Skeletal muscle tissue (tissue), 4 donors: ENCODE data around the gene ZNF397. TPM values are rescaled to one million over a fixed set of nuclear protein-coding genes. Genes with fewer than 3 reads are reported as not detected.

Experiments used
- H3K27ac ChIP-seq: one replicate; pipeline ENCODE4 v1.7.0; 2013; ENCODE audit warnings: mild to moderate bottlenecking, low read depth, low read length, inconsistent platforms
- H3K27me3 ChIP-seq, 3 donors: one replicate each; pipeline ENCODE4 v1.7.0; 2013; ENCODE audit warnings: low read length in 3 of 3; ENCODE audit not compliant: control insufficient read depth in 3 of 3, insufficient read depth in 3 of 3
- H3K36me3 ChIP-seq, 3 donors: one replicate each; pipeline ENCODE4 v1.7.0; 2013; ENCODE audit warnings: low read length in 3 of 3; ENCODE audit not compliant: control insufficient read depth in 3 of 3, insufficient read depth in 3 of 3
- H3K4me1 ChIP-seq, 3 donors: one replicate each; pipeline ENCODE4 v1.7.0; 2013; ENCODE audit warnings: low read length in 3 of 3, mild to moderate bottlenecking in 3 of 3; ENCODE audit not compliant: control insufficient read depth in 3 of 3, insufficient read depth in 3 of 3
- H3K4me3 ChIP-seq, 3 donors: one replicate each; pipeline ENCODE4 v1.7.0; 2013; ENCODE audit warnings: low read length in 3 of 3
- H3K9ac ChIP-seq, 3 donors: one replicate each; pipeline ENCODE4 v1.7.0; 2013; ENCODE audit warnings: low read length in 3 of 3, mild to moderate bottlenecking in 3 of 3, moderate library complexity in 2 of 3, low read depth in 1 of 3
- H3K9me3 ChIP-seq, 3 donors: one replicate each; pipeline ENCODE4 v1.7.0; 2013; ENCODE audit warnings: low read length in 3 of 3; ENCODE audit not compliant: control insufficient read depth in 3 of 3
- total RNA-seq: library from RNA; depleted of rRNA; stranded (reverse); fragments of >200 nt; gene quantifications from one replicate; pipeline ENCODE4 v1.2.3, GENCODE V29; 2014
- donor health status: Osteomylitis.

Gene ZNF397
- total RNA-seq, 1 donor from 2014 or later = 18.3 TPM

- Histone ChIP-seq H3K27ac (no peak overlapping the region), H3K4me1 (peaks cover 0 to 7% (median 4%) of the 10 kb centered on the region in 3 donors), H3K36me3 (peaks cover 0 to 11% (median 7%) of the 10 kb centered on the region in 3 donors)
Measured at GRCh38 chr18:35284841-35285240, 44.0 kb downstream of the ZNF397 start.

GRCh38 chr18:35289293-35289692 lies 48.5 kb downstream of the ZNF397 start:
- peaks cover 8 to 19% (median 15%) of the 10 kb centered on the region in 3 donors for H3K4me1 ChIP-seq

More at GRCh38 chr18:35284841-35285240, 44.0 kb downstream of the ZNF397 start:
- Histone ChIP-seq H3K9ac (no peak overlapping the region), H3K9me3 (no peaks in the 10 kb centered on the region), H3K27me3 (no peaks in the 10 kb centered on the region), H3K4me3 (no peak overlapping the region)

GRCh38 chr18:35289727-35290093 lies 48.9 kb downstream of the ZNF397 start:
- Histone ChIP-seq H3K36me3 (peaks cover 0 to 2% (median 0%) of the 10 kb centered on the region in 3 donors), H3K4me3 (peak overlapping the region; percentile 92 to 98 (median 98)), H3K4me1 (peaks cover 8 to 19% (median 15%) of the 10 kb centered on the region in 3 donors), H3K9ac (peak overlapping the region; percentile 94 to 96 (median 96)), H3K9me3 (no peaks in the 10 kb centered on the region), H3K27me3 (no peaks in the 10 kb centered on the region), H3K27ac (peak overlapping the region; percentile 91)

More at GRCh38 chr18:35289293-35289692, 48.5 kb downstream of the ZNF397 start:
- Histone ChIP-seq H3K27me3 (no peaks in the 10 kb centered on the region), H3K9me3 (no peaks in the 10 kb centered on the region), H3K27ac (peak overlapping the region; percentile 91), H3K36me3 (peaks cover 0 to 5% (median 2%) of the 10 kb centered on the region in 3 donors), H3K4me3 (peak overlapping the region; percentile 92 to 98 (median 98)), H3K9ac (peak overlapping the region; percentile 94 to 96 (median 96))

- Histone ChIP-seq H3K4me1 (peaks cover 8 to 19% (median 15%) of the 10 kb centered on the region in 3 donors), H3K4me3 (peak within 1 kb of the TSS; percentile 92 to 98 (median 98)), H3K9ac (peak within 1 kb of the TSS; percentile 96 to 97 (median 96)), H3K9me3 (no peaks in the 10 kb centered on the region), H3K27ac (peak within 1 kb of the TSS; percentile 91), H3K27me3 (no peaks in the 10 kb centered on the region), H3K36me3 (peaks cover 0 to 4% (median 2%) of the 10 kb centered on the region in 3 donors)
Measured at GRCh38 chr18:35290094-35290735, 49.4 kb downstream of the ZNF397 start, which contains the start of gene ZSCAN30. Gene ZSCAN30, minus strand, starts transcription at chr18:35290229. Its CDS starts 25,877 bp downstream, at chr18:35264352.

- H3K9me3 ChIP-seq = no peaks in the 10 kb centered on the region
- no peak overlapping the region for H3K27ac ChIP-seq
- H3K36me3 ChIP-seq = peaks cover 4 to 11% (median 6%) of the 10 kb centered on the region in 3 donors
- peak overlapping the region in 2 of 3 donors; percentile 96 for H3K9ac ChIP-seq
- peaks cover 8 to 19% (median 15%) of the 10 kb centered on the region in 3 donors for H3K4me1 ChIP-seq
- H3K4me3 ChIP-seq = peak overlapping the region; percentile 92 to 98 (median 98)
- H3K27me3 ChIP-seq = no peaks in the 10 kb centered on the region
Measured at GRCh38 chr18:35291166-35291565, 50.3 kb downstream of the ZNF397 start.

- Histone ChIP-seq H3K4me3 (no peak overlapping the region), H3K4me1 (peaks cover 4 to 8% (median 6%) of the 10 kb centered on the region in 3 donors), H3K9me3 (peaks cover 0 to 4% (median 3%) of the 10 kb centered on the region in 3 donors), H3K36me3 (peaks cover 9 to 26% (median 12%) of the 10 kb centered on the region in 3 donors), H3K27me3 (no peaks in the 10 kb centered on the region), H3K9ac (no peak overlapping the region), H3K27ac (no peak overlapping the region)
Measured at GRCh38 chr18:35296060-35296459, 55.2 kb downstream of the ZNF397 start.

- Histone ChIP-seq H3K27ac (no peak overlapping the region), H3K27me3 (no peaks in the 10 kb centered on the region), H3K36me3 (peaks cover 18 to 50% (median 46%) of the 10 kb centered on the region in 3 donors), H3K9me3 (peaks cover 22 to 37% (median 24%) of the 10 kb centered on the region in 3 donors), H3K4me3 (no peak overlapping the region), H3K9ac (no peak overlapping the region), H3K4me1 (no peaks in the 10 kb centered on the region)
Measured at GRCh38 chr18:35303610-35304009, 62.8 kb downstream of the ZNF397 start.

GRCh38 chr18:35306588-35307250 lies 65.9 kb downstream of the ZNF397 start:
- Histone ChIP-seq H3K4me3 (peak overlapping the region in 1 of 3 donors; percentile 18), H3K36me3 (peaks cover 16 to 49% (median 39%) of the 10 kb centered on the region in 3 donors), H3K4me1 (peaks cover 0 to 6% (median under 1%) of the 10 kb centered on the region in 3 donors), H3K9me3 (peaks cover 22 to 34% (median 23%) of the 10 kb centered on the region in 3 donors), H3K27me3 (no peaks in the 10 kb centered on the region), H3K27ac (no peak overlapping the region), H3K9ac (no peak overlapping the region)
